Activated effector memory CD4-positive, alpha-beta T cell treated with Interleukin-2 at 50 U/mL for 16 hours (primary cell): ENCODE data around the gene UBN1.

Experiments
- DNase-seq: peaks from one replicate; pipeline ENCODE4 v3.0.0-alpha.2; 2020

Gene UBN1

DNA sequence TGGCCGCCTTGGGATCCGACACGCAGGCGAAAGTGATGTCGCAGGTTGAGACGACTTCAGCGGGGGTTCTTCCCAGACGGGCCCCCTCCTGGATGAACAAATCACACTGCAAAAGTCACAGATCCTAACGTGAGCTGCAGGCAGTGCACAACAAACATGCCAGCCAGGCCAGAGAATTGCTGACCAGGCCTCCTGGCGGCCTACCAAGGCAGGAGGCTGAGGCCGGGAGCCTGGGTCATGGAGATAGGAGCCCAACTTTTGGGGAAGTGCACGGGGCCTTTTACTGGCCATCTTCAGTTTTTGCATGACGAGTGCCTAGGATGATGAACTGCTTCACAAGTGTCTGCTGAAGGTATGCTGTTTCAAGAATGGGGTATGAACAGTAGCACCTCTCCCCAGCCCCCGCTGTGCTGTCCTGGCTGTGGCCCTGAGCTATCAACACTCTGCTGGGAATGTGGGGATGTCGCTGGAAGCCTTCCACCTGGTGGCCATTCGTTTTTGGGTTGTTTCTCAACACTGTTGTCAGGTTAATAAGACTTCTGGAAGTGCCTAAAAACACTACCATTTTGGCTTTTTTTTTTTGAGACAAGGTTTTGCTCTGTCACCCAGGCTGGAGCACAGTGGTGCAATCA lies 32.6 kb upstream of the UBN1 start:
- DNase-seq = no peak

GRCh38 chr16:4820652-4821051 lies 26.6 kb upstream of the UBN1 start:
- DNase-seq = no peak

DNA sequence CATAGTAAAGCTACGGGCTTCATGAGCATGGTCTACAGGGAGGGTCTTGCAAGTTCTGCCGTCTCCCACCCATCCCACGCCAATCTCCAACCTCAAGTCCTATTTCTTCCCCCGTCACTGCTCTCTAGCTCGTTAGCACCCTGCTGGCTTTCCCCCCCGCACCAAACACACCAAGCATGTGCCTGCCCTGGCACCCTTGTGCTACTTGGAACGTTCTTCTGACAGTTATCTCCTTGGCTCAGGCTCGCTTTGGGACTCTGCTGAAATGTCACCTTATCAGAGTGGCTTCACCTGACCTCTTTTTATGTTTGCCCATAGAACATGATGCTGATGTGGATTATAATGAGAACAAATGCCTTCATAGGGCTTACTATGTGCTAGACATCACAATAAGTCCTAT lies 22.1 kb upstream of the UBN1 start:
- no peak for DNase-seq

- DNase-seq = no peak
Observed at GRCh38 chr16:4826526-4826925, 20.8 kb upstream of the UBN1 start.

DNA sequence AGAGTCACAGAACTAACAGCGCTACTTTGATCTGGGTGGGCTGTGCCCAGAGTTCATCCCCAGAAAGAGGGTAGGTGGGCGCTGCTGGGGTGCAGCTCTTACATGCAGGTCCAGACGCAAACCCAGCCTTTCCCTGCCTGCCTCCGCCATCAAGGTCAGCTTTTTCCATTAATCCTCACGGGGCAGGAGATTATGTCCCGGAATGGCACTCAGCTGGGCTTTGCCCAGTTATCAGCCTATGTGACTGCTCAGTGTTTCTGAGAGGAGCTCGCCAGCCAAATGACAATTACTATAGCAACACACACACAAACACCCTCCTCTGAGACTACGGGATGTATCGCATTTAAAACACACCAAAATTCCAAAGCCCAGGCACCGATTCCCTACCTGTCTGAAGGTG lies 20.3 kb upstream of the UBN1 start:
- no peak for DNase-seq

DNA sequence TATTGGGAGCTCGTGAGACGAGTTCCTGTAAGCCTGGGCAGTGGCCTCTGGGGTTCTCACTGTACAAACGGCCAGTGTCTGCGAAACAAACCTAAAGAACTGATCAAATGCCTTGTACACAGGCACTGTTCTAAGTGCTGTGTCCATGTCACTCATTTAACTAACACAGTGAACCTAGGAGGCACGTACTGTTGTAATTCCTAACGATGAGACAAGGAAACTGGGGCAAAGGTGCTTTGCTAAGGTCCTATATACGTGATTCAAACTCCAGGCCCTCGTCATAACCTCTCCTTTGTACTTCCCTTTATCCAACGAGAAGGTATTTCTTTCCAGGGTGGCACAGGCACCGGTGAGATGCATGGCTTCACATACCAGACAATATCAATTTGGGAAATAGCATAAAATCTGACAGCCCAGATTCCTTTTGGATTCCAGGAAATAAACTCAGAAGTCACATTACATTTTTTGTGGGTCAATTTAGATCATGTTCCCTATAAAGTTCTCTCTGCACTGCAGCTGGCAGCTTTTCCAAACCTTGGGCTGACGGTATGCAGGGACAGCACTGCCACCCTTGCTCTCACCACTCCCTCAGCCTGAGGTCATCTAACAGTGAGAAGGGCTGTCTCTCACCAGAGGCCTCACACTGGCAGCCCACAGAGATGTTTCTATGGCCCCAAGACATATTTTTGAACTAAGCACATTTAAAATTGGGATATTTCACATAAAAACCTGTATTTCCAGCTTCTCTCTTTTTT lies 18.5 kb upstream of the UBN1 start:
- DNase-seq = no peak

DNA sequence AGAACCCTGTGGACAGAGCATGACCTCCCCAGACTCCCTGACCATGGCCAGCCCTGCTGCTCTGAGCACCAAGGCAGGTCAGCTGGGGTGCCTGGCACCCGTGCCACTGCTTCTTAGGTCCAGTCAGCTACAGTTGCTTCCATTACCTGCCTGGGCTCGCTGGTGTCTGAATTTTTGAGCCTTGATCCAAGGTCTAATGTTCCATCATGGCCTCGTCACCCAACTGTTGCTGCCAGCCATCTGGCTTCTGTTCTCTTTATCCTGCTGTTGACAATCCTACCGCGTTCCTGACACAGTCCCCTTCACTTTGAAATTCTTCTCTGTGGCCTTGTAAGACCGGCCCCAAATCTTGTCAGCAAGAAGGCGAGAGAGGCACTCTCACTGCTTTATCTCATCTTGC lies 16.9 kb upstream of the UBN1 start:
- DNase-seq = no peak

GRCh38 chr16:4831616-4832015 lies 15.7 kb upstream of the UBN1 start:
- DNase-seq = no peak

DNA sequence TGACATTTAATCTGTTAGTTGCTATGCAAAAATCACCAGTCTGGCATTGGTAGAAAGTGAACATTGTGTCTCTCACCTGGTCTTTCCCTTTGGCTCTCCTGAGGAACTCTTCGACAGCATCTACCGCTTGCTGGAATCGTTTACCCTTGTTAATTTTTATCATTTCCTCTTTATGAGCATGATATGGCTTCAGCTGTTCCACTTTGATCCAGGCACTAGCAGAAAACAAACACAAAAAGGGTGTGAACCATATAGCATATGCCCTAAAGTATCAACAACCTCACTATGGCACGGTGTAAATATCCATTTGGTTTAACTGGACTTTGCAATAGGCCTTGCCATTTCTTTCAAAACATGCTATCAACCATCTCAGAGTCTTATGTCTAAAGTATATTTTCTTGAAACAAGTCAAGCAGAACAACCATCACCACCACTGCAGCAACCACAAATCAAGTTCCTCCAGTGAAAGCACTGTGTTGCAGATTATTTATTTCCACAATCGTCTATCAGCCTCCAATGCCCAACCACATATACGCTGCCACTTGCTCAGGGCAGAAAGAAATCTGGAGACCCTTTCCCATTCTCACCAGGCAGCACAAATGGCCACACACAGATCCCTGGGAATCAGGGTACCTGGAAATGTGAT lies 14.5 kb upstream of the UBN1 start:
- DNase-seq = no peak

GRCh38 chr16:4833584-4833983 lies 13.7 kb upstream of the UBN1 start:
- no peak for DNase-seq

DNA sequence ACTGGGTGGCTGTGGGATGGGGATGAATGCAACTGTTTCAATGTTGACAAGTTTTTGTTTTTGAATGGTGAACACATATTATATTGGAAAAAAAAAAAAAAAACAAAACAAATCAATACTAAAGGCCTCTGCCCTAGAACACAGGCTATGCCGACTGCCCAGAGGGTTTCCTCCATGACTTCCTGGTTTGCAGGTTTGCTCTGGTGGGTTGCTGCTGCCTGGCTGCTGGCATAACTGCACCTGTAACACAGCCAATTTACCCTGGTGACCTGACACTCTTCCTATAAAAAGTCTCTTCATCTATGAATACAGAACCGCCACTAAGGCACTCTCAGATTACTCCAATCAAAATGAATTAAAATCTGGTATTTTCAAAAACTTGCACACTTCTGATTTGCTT lies 10.6 kb upstream of the UBN1 start:
- no peak for DNase-seq

- DNase-seq = no peak
Observed at GRCh38 chr16:4837733-4838501, 9.4 kb upstream of the UBN1 start.

GRCh38 chr16:4839942-4840341 lies 7.3 kb upstream of the UBN1 start:
- no peak for DNase-seq

DNA sequence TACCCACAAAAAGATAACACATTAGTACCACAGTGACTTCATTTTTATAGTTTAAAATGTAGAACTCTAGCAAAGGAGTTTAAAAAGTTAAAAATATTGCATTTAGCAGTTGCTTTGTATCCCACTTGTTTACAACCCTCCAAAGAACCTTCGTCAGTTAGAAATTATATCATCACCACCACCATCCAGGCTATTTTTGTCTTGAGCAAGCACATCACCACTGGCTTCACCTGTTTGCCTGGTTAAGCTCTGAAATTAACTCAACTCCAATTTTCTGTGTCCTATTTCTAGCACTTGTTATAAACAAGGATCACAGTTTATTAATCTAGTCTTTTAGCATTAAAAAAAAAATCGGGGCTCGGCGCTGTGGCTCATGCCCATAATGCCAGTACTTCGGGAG lies 6.3 kb upstream of the UBN1 start:
- no peak for DNase-seq

DNA sequence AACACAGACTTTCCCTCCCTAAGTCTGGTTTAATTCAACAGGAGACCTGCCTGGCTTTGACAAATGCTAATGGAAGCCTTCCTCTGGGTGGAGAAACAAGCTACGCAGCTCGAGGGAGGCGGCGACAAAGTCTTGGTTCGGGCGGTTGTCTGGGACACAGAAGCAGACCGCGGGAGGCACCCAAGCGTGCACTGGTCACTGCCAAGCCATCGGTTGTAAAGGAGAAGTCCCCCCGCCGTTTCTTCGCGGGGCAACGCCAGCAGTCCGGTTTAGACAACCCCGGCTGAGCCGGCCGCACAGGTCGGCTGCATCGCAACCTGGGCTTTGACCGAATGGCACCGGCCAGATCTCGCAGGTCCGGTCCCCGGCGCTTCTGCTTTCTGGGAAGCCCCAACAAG lies 779 bp upstream of the UBN1 start:
- peak; percentile 1 for DNase-seq

GRCh38 chr16:4847774-4848587 lies 700 bp downstream of the UBN1 start:
- peak; percentile 29 for DNase-seq

DNA sequence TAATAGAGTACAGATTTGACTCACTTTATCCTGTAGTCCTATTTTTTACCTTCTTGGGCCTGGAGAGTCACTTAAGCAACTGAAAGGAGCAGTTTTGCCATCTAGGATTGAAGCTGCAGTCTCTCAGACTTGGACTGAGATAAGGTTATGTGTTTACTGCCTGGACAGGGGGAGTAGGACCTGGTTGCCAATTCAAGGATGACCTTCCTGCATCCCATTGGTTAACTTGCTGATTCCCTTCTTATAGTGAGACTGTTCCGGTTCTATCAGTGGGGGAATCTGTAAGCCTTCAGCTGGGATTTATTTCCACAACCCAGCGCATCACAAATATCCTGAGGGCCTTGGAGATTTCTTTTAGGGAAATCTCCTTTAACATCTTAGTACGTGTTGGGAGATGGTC lies 2.9 kb downstream of the UBN1 start:
- DNase-seq = no peak

- no peak for DNase-seq
Observed at GRCh38 chr16:4852221-4852872, 5.1 kb downstream of the UBN1 start.

DNA sequence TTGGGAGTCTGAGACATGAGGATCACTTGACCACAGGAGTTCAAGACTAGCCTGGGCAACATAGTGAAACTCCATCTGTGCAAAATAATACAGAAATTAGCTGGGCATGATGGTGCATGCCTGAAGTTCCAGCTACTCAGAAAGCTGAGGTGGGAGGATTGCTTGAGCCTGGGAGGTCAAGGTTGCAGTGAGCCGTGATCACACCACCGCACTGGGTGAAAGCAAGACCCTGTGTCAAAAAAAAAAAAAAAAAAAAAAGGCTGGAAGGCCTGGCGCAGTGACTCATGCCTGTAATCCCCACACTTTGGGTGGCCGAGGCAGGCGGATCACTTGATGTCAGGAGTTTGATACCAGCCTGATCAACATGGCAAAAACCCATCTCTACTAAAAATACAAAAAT lies 8.1 kb downstream of the UBN1 start:
- no peak for DNase-seq

- DNase-seq = no peak
Observed at GRCh38 chr16:4855804-4856203, 8.5 kb downstream of the UBN1 start.

DNA sequence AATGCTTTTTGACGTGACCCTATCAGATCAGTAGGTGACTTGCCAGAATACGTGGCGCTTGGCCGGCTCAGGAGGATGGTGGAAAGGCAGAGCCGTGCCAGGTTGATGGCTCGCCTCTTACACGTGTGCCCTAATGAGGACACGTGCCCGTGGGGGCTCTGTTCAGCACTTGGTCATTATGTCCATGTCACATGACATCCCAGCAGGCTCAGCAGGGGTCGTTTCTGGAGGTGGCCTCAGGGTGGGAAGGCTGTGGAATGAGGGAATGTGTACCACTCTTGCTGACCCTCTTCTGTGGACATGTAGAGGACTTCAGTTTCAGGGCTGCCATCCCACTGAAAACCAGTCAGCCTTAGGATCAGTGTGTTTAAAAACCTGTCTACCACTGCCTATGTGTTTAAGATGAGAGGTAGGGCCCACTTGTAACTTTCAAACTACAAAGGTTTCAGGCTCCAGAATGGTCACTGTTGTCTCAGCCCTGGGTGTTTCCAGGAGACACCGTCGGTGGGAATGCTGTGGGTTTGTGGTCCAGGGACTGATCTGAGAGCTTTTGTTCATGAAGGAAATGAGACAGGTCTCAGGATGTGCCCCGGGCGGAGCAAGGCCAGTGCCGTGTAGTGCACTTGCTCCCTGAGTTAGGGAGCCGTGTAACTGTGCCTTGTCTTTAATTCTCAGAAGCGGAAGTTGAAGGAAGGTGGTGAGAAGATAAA lies 12.1 kb downstream of the UBN1 start:
- DNase-seq = no peak

- no peak for DNase-seq
Observed at GRCh38 chr16:4859900-4860255, 12.6 kb downstream of the UBN1 start.
